ENCODE data around the gene KIF6.

The KIF6 gene

GRCh38 chr6:39495640-39496039, 229.6 kb downstream of the KIF6 start:
- Histone ChIP-seq H3K4me3 (ENCODE audit: low read depth, low read length) (no peak overlapping the region), H3K27ac (no peak overlapping the region), H3K9me3 (ENCODE audit: severe bottlenecking) (peaks cover 3% of the 10 kb centered on the region), H3K27me3 (ENCODE audit: insufficient read depth, low read depth, severe bottlenecking) (no peaks in the 10 kb centered on the region), H3K36me3 (no peaks in the 10 kb centered on the region)
- TF ChIP-seq CTCF (IDR thresholded peaks at IDR 0.05; ENCODE audit: low read depth, low read length), result no peak
- DNase-seq, result no peak

GRCh38 chr6:39494998-39495397, 230.2 kb downstream of the KIF6 start:
- H3K27me3 ChIP-seq (ENCODE audit: insufficient read depth, low read depth, severe bottlenecking), result no peaks in the 10 kb centered on the region
- H3K4me3 ChIP-seq (ENCODE audit: low read depth, low read length), result no peak overlapping the region
- H3K9me3 ChIP-seq (ENCODE audit: severe bottlenecking), result no peaks in the 10 kb centered on the region
- no peak overlapping the region for H3K27ac ChIP-seq
- TF ChIP-seq CTCF (IDR thresholded peaks at IDR 0.05; ENCODE audit: low read depth, low read length), result no peak
- no peaks in the 10 kb centered on the region for H3K36me3 ChIP-seq
- no peak for DNase-seq

- no peak overlapping the region for H3K4me3 ChIP-seq (ENCODE audit: low read depth, low read length)
- H3K27me3 ChIP-seq (ENCODE audit: insufficient read depth, low read depth, severe bottlenecking), result no peaks in the 10 kb centered on the region
Observed at GRCh38 chr6:39493777-39494176, 231.4 kb downstream of the KIF6 start.

GRCh38 chr6:39493174-39493573, 232.0 kb downstream of the KIF6 start:
- H3K27ac ChIP-seq, result no peak overlapping the region
- H3K27me3 ChIP-seq (ENCODE audit: insufficient read depth, low read depth, severe bottlenecking), result no peaks in the 10 kb centered on the region
- no peak for TF ChIP-seq CTCF (IDR thresholded peaks at IDR 0.05; ENCODE audit: low read depth, low read length)
- no peaks in the 10 kb centered on the region for H3K36me3 ChIP-seq
- H3K9me3 ChIP-seq (ENCODE audit: severe bottlenecking), result no peaks in the 10 kb centered on the region
- no peak for DNase-seq
- no peak overlapping the region for H3K4me3 ChIP-seq (ENCODE audit: low read depth, low read length)

More at GRCh38 chr6:39493777-39494176, 231.4 kb downstream of the KIF6 start:
- H3K27ac ChIP-seq, result no peak overlapping the region
- DNase-seq, result no peak
- H3K9me3 ChIP-seq (ENCODE audit: severe bottlenecking), result no peaks in the 10 kb centered on the region
- H3K36me3 ChIP-seq, result no peaks in the 10 kb centered on the region
- TF ChIP-seq CTCF (IDR thresholded peaks at IDR 0.05; ENCODE audit: low read depth, low read length), result no peak

- Histone ChIP-seq H3K4me3 (ENCODE audit: low read depth, low read length) (no peak overlapping the region), H3K27me3 (ENCODE audit: insufficient read depth, low read depth, severe bottlenecking) (no peaks in the 10 kb centered on the region), H3K36me3 (no peaks in the 10 kb centered on the region), H3K9me3 (ENCODE audit: severe bottlenecking) (no peaks in the 10 kb centered on the region), H3K27ac (no peak overlapping the region)
- TF ChIP-seq CTCF (IDR thresholded peaks at IDR 0.05; ENCODE audit: low read depth, low read length), result no peak
- no peak for DNase-seq
Observed at GRCh38 chr6:39490108-39490507, 235.1 kb downstream of the KIF6 start.

- Histone ChIP-seq H3K4me3 (ENCODE audit: low read depth, low read length) (no peak overlapping the region), H3K36me3 (no peaks in the 10 kb centered on the region), H3K27me3 (ENCODE audit: insufficient read depth, low read depth, severe bottlenecking) (no peaks in the 10 kb centered on the region), H3K9me3 (ENCODE audit: severe bottlenecking) (no peaks in the 10 kb centered on the region), H3K27ac (no peak overlapping the region)
- TF ChIP-seq CTCF (IDR thresholded peaks at IDR 0.05; ENCODE audit: low read depth, low read length), result no peak
- DNase-seq, result no peak
Observed at GRCh38 chr6:39488255-39488879, 236.8 kb downstream of the KIF6 start.
